OCI-M2 (cell line): ENCODE data around the gene DTX3.

Experiments
- DNase-seq: peaks from one replicate; lab custom pipeline; 2025; ENCODE audit not compliant: unreplicated experiment; lab: John Stamatoyannopoulos, UW

The DTX3 gene

DNA sequence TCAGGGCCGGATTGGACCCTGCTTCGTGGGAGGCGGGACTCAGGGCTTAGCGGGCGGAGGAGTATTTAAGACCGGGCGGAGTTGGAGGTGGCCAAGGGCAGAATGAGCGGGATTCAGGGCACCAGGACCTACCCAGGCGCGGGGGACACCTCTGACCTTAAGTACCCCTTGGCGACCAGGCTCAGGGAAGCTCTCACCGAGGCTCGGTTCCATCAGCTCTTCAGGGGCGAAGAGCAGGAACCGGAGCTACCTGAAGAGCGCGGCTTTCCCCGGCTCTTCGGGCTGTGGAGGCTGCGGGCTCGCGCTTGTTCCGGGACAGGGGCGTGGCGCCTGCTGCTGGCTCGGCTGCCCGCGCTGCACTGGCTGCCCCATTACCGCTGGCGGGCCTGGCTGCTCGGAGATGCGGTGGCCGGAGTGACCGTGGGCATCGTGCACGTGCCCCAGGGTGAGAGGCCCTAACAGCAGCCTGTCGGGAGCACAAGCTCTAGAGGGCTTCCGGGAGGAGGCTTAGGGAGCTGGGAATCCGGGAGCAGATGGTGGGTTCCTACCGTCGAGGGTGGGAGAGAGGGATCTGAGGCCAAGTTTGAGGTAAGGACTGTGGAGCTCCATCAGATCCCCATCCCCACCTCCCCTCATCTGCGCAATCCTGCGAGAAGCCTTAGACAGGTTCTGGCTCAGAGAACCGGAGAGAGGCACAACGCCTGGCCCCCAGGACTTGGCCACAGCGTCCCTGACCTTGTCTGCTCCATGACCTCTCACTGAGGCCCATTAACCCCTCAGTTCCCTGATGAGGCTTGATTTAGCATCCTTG, 15.0 kb downstream of the DTX3 start:
- no peak for DNase-seq

DNA sequence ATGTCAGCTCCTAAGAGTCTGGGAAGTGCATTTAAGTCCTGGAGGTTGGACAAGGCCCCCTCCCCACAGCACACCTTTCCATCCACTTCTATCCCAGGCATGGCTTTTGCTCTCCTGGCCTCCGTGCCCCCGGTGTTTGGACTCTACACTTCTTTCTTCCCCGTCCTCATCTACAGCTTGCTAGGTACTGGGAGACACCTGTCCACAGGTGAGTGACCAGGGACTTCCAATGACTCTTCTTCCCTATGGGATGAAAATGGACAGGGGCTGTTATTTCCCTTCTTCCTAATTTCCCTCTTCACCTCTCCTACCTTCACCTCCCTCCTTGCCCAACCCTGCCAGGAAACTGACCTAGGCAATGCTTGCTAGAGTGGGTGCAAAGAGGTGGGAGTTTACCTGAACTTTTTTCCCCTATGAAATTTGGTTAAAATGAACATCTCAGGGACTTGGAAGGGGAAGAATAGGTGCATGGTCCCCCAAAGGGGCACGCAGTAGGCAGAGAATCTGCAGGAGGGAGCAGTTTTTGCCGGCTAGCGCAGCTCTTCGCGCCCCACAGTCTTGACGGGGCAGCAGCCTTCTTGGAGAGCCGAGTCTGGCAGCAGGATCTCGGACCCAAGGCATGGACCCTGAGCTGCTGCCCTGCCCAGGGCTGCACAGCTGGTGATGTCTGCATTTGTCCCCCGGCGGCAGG, 15.8 kb downstream of the DTX3 start:
- no peak for DNase-seq

DNA sequence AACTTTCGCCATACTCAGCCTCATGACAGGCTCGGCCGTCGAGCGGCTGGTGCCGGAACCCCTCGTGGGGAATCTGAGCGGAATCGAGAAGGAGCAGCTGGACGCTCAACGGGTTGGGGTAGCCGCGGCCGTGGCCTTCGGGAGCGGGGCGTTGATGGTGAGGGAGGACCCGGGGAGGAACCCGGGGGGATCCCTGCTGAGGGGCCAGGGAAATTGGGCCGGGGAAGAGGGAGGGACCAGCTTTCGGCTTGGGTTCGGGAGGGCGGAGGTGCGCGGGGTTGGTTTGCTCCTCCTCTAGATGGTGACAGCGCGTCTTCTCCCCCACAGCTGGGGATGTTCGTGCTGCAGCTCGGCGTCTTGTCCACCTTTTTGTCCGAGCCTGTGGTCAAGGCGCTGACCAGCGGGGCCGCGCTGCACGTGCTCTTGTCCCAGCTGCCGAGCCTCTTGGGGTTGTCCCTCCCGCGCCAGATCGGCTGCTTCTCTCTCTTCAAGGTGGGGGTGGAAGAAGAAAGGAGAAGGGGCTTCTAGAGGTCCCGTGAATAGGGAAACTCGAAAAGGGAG, 16.4 kb downstream of the DTX3 start:
- DNase-seq = no peak

GRCh38 chr12:57621497-57622292, 17.1 kb downstream of the DTX3 start:
- DNase-seq = no peak

- no peak for DNase-seq
Observed at GRCh38 chr12:57622293-57623245, 17.9 kb downstream of the DTX3 start.

DNA sequence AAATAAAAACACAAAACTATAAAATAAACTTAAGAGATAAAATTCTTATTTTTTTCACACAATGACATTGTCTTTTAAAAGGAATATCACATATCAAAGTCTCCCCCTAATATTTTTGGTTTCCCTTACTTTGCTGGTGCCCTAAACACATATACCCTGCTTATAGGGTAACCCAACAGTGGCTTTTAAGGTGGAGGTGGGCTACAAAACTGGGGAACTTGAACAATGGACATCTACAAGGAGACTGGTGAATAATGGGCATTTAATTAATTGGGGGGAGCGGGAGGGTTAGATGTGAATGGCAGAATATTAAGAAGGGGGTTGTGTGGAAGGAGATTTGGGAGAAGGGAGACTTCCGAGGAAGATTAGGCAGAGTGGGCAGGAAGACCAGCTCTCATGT, 18.8 kb downstream of the DTX3 start:
- DNase-seq = no peak

DNA sequence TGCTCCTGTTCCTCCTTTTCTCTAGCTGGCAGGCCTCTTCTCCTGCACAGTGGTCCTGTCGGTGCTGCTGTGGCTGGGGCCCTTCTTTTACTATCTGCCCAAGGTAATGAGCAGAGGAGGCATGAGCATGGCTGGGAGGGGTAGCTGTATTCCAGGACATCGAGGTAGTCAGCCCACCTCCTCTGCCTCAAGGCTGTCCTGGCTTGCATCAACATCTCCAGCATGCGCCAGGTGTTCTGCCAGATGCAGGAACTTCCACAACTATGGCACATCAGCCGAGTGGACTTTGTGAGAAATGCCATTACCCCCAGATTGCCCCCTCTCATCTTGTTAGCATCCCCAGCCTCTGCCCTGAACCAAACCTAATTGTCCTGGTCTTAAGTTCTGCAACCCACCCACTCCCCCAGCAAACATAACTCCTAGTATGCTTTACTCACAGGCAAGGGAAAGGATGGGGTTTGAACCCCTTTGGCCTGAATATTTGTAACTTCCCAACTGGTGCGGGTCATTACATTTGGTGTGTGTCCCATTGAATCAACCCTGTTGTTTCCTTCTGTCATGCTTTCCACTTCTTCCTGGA, 19.3 kb downstream of the DTX3 start:
- no peak for DNase-seq

DNA sequence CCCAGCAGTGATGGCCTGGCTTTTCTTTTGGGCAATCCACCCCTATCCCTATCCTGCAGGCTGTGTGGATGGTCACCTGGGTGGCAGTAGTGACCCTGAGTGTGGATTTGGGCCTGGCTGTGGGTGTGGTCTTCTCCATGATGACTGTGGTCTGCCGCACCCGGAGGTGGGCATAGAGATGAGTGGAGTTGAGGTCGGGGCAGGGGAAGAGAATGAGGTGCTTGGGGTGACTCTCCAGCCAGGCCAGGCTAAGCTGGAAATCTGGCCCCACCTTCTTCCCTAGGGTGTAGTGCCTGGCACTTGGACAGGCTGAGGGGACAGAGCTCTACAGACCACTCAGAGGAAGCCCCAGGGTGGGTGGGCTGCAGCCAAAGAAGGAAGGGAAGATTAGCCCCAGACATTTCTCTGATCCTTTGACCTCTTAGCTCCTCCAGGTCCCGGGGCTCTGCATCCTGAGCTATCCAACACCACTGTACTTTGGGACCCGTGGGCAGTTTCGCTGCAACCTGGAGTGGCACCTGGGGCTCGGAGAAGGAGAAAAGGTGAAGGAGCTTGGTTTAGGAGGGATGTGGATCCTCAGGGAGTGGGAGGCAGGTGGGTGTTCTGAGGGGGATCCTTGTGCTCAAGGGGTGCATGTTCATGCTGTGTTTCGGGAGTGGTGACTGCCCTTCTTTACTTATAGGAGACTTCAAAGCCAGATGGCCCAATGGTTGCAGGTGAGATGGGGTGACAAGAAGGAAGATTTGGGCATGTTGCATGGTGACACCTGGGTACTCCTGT, 20.0 kb downstream of the DTX3 start:
- no peak for DNase-seq

GRCh38 chr12:57625261-57626032, 20.8 kb downstream of the DTX3 start:
- no peak for DNase-seq

DNA sequence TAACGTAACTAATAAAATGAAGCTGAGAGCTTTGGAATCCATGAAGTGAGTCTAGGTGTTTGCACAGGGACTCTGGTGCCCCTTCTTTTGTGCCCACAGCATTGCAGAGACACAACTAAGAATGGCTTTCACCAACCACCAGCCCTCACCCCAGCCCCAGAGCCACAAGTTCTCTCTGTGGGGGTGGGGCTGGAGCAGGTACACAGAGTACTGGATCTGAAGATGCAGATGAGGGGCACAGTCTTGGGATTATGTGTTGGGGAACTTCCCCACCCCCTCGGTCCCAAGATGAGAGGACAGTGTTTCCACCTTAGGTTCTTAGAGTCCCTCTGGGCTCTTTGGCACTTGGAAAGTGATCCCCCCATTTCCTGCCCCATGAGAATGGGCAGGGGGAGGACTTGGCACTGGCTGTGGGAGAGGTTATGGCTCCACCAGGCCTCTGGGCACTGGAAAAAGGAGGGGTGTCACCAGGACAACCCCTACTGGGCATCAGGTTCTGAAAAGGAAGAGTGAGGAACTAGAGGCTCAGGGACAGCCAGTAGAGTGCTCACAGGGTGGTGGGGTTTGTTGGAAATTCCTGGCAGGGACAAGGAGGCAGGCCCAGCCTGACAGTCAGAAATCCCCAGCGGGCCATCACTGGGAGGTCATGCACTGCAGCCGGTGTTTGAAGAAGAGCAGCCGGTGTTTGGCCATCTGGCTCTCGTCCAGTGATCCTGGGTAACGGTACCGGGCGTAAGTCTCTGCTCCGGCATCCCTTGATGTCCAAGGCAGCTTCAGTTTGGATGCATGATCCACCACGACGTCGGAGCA, 21.7 kb downstream of the DTX3 start:
- no peak for DNase-seq

- DNase-seq = no peak
Observed at GRCh38 chr12:57626921-57627445, 22.4 kb downstream of the DTX3 start.

DNA sequence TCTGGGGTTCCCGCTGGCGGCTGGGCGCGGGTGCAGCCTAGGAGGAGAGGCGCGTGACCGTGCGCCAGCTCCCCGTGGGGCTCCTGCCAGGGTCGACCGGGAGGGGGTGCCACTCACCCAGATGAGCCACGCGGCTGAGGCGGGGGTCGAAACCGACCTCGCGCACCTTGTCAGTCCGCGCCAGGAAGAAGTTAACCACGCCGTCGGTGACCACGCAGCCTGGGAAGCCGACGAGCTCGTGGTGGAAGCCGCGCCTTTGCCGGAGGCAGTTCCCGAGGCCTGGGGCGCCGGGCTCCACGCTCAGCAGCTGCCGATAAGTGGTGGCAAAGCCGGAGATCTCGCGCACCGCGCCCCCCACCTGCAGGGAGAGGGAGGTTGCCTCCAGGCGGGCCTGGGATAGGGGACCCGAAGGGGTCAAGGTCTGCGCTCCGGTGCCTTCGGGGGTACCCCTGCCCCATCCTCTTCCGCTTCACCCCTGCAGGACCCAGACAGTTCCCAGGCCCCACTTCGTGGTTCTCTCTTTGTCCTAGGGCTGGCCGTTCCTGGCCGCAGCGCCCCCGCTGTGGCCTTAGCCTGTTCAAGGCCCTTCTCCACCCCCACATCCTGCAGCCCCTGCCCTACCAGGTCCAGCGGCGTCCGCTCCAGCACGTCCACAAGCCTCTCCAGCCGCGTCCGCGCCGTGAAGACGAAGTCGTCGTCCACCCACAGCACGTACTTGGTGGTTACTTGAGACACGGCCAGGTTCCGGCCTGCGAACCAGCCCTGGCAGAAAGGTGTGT, 23.1 kb downstream of the DTX3 start:
- DNase-seq = no peak

DNA sequence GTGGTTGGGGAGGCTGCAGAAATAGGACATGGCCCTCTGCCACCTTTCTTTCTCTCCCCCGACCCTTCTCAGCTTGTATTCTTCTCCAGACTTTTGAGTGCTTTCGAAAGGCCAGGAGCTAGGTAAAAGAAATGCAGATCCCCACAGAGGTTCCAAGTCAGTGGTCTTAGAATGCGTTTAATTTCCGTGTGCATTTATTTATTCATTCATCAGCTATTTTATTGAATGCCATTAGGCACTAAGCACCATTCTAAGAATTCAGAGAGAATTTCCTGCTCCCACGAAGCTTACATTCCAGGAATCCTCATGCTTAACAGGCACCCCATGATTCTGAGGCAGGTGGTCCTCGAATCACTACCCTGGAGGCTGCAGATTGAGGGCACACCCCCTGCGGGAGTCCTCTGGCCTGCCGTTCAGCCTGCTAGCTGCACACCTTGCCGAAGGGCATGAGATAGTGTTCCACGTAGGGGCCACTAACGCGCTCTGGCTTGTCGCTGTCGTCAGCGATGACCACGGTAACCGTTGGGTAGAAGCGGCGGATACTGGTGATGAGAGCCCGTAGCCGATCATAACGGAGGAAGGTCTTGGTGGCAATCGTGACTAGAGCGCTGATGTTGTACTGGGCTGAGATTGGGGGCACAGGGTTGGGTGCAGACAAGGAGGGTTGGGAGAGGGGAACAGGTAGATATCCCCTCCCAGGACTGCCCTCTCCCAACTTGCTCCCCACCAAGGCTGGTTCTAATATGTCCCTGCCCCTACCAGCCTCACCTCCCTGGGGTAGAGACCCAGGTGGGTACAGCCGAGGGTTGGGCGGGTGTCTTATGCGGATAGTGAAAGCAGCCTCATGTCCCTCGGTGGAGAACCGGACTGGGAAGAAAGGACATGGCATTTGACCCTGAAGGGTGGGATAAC, 23.9 kb downstream of the DTX3 start:
- DNase-seq = no peak

DNA sequence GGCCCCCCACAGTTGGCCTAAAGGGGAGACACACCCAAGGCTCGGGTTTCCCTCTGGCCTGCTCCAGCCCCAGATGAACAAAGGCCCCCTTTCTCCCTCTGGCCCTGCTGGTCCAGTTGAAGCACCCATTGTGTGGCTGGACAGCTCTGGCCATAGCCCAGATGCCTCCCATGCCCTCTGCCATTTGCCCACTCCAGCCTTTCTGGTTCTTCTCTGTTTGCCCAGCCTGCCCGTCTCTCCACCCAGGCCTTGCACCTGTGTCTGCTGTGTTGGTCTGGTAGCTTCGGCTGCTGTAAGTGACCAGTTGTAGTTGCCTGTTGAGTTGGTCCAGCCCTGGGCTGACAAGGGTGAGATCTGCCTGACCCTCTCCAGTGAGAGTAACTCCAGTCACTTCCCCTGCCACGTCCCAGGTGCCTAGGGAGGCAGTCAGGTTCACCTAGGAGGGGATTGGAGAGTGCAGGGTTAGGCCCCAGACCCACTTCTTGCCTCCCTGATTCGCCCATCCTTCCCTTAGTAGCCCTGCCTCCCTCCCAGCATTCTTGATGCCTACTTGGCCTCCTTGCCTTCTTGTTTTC, 25.4 kb downstream of the DTX3 start:
- DNase-seq = no peak

DNA sequence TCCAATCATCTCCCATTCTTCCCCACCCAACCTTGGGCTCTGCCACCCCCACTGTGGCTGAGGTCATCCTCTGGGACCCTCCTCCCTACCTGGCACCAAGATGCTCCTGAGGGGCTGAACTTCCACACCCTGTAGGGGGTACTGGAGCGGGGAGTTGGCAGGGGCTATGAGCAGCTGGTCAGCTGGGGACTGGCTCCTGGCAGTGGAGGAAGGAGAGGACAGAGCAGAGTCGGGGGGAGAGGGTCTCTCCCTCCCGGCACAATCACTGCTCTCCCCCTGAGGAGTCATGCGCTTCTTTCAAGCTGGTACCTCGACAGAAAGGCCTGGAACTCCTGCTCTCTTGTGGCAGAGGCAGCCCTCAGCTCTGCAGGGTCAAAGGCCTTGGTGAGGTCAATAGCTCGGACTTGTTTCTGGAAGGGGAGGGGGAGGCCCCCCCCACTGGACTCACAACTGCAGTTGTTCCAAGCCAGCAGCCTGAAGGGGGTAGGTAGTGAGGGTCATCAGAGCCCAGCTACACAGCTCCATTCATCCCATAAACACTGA, 26.3 kb downstream of the DTX3 start:
- no peak for DNase-seq
